Kidney (tissue), 14 donors: Measurements from ENCODE around the gene TBX20. TPM values are rescaled to one million over a fixed set of nuclear protein-coding genes. Genes with fewer than 3 reads are reported as not detected.

ENCODE experiments used
- DNase-seq, 5 donors: peaks; one replicate each; pipeline ENCODE4 v3.0.0-alpha.2; 2013 to 2020
- FAIRE-seq: peaks from 2 replicates; lab custom pipeline; 2012; peaks lifted over from hg19 to GRCh38; lab: Jason Lieb, UNC
- H3K27ac ChIP-seq, 2 donors: one replicate each; pipeline ENCODE4 v1.7.0; 2013; ENCODE audit warnings: low read depth in 2 of 2, low read length in 2 of 2, inconsistent platforms in 1 of 2
- H3K27me3 ChIP-seq: one replicate; pipeline ENCODE4 v1.7.1; 2013; ENCODE audit warnings: low read length, inconsistent platforms; ENCODE audit not compliant: control insufficient read depth, insufficient read depth
- H3K36me3 ChIP-seq, 3 donors: one replicate each; pipeline versions ENCODE4 v1.7.0 to v1.7.1; 2013; ENCODE audit warnings: low read length in 3 of 3, control low read depth in 1 of 3, inconsistent platforms in 1 of 3; ENCODE audit not compliant: insufficient read depth in 3 of 3, control insufficient read depth in 2 of 3
- H3K4me1 ChIP-seq, 3 donors: one replicate each; pipeline versions ENCODE4 v1.7.0 to v1.7.1; 2013; ENCODE audit warnings: low read length in 3 of 3, inconsistent platforms in 1 of 3, low read depth in 1 of 3; ENCODE audit not compliant: control insufficient read depth in 2 of 3, insufficient read depth in 2 of 3
- H3K4me3 ChIP-seq, 3 donors: one replicate each; pipeline versions ENCODE4 v1.7.0 to v1.8.1; 2013; ENCODE audit warnings: low read length in 3 of 3, control low read depth in 1 of 3, inconsistent platforms in 1 of 3
- H3K9ac ChIP-seq, 3 donors: one replicate each; pipeline versions ENCODE4 v1.7.0 to v1.7.1; 2013; ENCODE audit warnings: low read length in 3 of 3, control low read depth in 1 of 3, inconsistent platforms in 1 of 3
- H3K9me3 ChIP-seq, 3 donors: one replicate each; pipeline versions ENCODE4 v1.7.0 to v1.7.1; 2013; ENCODE audit warnings: low read length in 3 of 3, control low read depth in 1 of 3, inconsistent platforms in 1 of 3; ENCODE audit not compliant: control insufficient read depth in 2 of 3, insufficient read depth in 1 of 3
- CTCF ChIP-seq: IDR thresholded peaks from 3 replicates; pipeline ENCODE4 v1.5.1; 2012; ENCODE audit warnings: mild to moderate bottlenecking, moderate library complexity, borderline replicate concordance; ENCODE audit not compliant: insufficient read depth; ENCODE audit errors: extremely low read depth
- intact Hi-C: fragments of 100-400 bp; cut with DNase I; formaldehyde crosslinking; loops from one replicate; pipeline ENCODE4 v1.11.1; 2022
- polyA plus RNA-seq: library from polyadenylated mRNA; stranded (reverse); fragments of 350-450 nt; fragmentation: Illumina TruSeq; extraction: RNeasy Lipid Tissue Mini Kit (QIAGEN cat#74804); gene quantifications from one replicate; pipeline ENCODE4 v1.2.3, GENCODE V29; 2014; ENCODE audit warnings: low read depth, low replicate concordance; ENCODE audit not compliant: insufficient read depth
- total RNA-seq: library from RNA; stranded (reverse); fragmentation: NEBNext Ultra II Directional; extraction: Animal tissue kit (Norgen Biotek cat#: 25700); gene quantifications from one replicate; pipeline ENCODE4 v1.2.1, GENCODE V29; 2021
- donor health status: control.
- donor health status: control.
- donor health status: control.
- donor health status: control.
- donor health status: control.
- donor health status: DM: yes; HTN: yes; CAD: no.
- donor health status: Normal renal cell carcinoma (clear cell type).

The TBX20 gene
- total and polyA plus RNA-seq, 2 donors from 2014 or later, result not detected

DNA sequence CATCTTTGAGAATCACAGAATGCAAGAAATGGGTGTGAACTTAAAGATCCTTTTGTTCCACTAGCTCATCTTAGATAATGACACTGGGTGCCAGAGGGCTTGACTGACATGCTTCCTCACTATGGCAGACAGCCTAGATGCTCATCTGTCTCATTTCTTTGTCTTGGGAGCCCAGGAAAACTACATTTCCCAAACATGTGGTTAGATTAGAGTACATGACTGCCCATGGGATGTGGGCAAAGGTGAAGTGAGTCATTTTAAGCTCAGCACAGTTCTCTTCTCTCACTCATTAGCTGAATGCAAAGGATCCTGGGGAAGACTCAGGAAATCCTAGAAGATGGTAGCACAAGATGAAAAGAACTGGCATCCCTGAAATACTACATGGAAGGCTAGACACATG lies 32.5 kb upstream of the TBX20 start:
- FAIRE-seq, result no peak
- H3K27me3 ChIP-seq, result no peaks in the 10 kb centered on the region
- intact Hi-C loops, result no loop called here

DNA sequence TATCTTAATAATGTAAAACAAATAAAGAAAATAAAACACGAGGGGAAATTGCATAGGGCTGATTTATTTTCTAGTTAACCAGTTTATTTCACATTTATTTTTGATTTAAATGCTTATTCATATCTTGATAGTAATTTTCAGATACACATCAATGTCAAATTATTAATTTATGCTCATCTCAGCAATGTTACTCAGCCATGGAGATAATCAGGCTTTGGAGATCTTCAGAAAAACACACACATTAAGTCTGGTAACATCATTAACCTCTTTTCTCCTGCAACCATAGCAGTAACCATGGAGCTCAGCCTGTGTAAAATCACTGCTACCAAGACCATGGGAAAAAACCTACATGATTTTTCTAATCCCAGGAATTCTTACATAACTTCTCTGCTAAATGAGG lies 31.9 kb upstream of the TBX20 start:
- no peak for FAIRE-seq
- no peaks in the 10 kb centered on the region for H3K36me3 ChIP-seq
- no peak overlapping the region for H3K9ac ChIP-seq

More for the DNA sequence above, 32.5 kb upstream of the TBX20 start:
- no peak overlapping the region for H3K27ac ChIP-seq
- TF ChIP-seq CTCF, result no peak
- DNase-seq, result no peak
- no peaks in the 10 kb centered on the region for H3K36me3 ChIP-seq
- H3K4me3 ChIP-seq, result no peak overlapping the region
- no peak overlapping the region for H3K9ac ChIP-seq
- H3K9me3 ChIP-seq, result no peaks in the 10 kb centered on the region
- no peaks in the 10 kb centered on the region for H3K4me1 ChIP-seq

GRCh38 chr7:35280902-35281301 lies 27.0 kb upstream of the TBX20 start:
- FAIRE-seq (no peak), DNase-seq (no peak)
- Histone ChIP-seq H3K36me3 (no peaks in the 10 kb centered on the region), H3K27ac (no peak overlapping the region), H3K9ac (no peak overlapping the region), H3K9me3 (no peaks in the 10 kb centered on the region), H3K4me3 (no peak overlapping the region), H3K27me3 (no peaks in the 10 kb centered on the region), H3K4me1 (no peaks in the 10 kb centered on the region)
- no peak for TF ChIP-seq CTCF
- intact Hi-C loops, result no loop called here

More for the DNA sequence above, 31.9 kb upstream of the TBX20 start:
- intact Hi-C loops, result no loop called here
- TF ChIP-seq CTCF, result no peak
- DNase-seq, result no peak
- H3K27me3 ChIP-seq, result no peaks in the 10 kb centered on the region
- no peaks in the 10 kb centered on the region for H3K9me3 ChIP-seq
- H3K4me1 ChIP-seq, result no peaks in the 10 kb centered on the region
- no peak overlapping the region for H3K27ac ChIP-seq
- no peak overlapping the region for H3K4me3 ChIP-seq

GRCh38 chr7:35277359-35277758 lies 23.5 kb upstream of the TBX20 start:
- no peak for DNase-seq
- TF ChIP-seq CTCF, result no peak
- H3K4me3 ChIP-seq, result no peak overlapping the region
- no peaks in the 10 kb centered on the region for H3K9me3 ChIP-seq
- no peaks in the 10 kb centered on the region for H3K36me3 ChIP-seq
- H3K27ac ChIP-seq, result no peak overlapping the region
- H3K27me3 ChIP-seq, result no peaks in the 10 kb centered on the region
- H3K4me1 ChIP-seq, result no peaks in the 10 kb centered on the region
- FAIRE-seq, result no peak
- H3K9ac ChIP-seq, result no peak overlapping the region
- intact Hi-C loops, result no loop called here
